ENCODE measurements around the gene TMEM218. TPM values are rescaled to one million over a fixed set of nuclear protein-coding genes. Genes with fewer than 3 reads are reported as not detected.

The TMEM218 gene
- total RNA-seq: 33.8 TPM

DNA sequence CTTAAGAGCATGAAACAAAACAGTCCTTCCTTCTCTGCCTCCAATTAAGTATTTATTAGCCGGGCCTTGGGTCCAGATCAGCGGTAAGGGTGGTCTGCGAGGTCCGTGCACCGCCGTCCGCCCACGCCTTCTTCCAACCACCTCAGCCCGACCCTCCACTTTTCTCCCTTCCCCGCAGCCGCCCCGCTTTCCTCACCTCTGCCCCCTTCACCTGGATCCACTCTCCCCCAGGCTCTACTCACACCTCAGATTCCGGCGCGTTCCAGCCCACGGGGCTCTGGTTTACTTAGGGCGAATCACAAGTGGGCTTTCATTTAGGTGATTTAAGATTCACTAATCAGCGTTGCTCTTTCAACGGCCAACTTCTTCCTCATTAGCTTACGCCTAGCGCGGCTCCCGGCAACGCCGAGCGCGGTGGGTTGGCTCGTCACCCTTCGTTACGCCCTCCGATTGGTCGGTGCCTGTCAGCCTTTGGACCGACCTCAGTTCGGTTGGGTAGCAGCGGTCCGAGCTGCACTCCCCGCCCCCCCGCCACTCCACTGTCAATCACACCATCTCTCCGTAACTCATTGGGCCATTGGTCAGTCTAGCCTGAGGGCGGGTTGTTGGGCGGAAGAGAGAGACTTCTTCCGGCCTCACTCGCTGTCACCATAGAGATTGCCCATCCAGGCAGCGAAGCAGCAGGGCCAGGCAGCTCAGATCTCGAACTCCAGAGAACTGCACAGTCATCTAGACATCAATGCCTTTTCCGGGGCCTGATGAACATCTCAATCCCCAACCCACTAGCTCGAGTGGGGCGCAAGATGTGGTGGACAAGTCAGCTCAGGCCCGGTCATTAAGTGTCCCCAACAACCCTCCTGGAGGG lies at the start of gene TMEM218:
TMEM218 (minus strand) TSS at position 284 of the 865 bp plus-strand sequence. CDS start 9,385 bp downstream, outside the sequence.
- DNase-seq (ENCODE audit: low spot score): peak; percentile 99

DNA sequence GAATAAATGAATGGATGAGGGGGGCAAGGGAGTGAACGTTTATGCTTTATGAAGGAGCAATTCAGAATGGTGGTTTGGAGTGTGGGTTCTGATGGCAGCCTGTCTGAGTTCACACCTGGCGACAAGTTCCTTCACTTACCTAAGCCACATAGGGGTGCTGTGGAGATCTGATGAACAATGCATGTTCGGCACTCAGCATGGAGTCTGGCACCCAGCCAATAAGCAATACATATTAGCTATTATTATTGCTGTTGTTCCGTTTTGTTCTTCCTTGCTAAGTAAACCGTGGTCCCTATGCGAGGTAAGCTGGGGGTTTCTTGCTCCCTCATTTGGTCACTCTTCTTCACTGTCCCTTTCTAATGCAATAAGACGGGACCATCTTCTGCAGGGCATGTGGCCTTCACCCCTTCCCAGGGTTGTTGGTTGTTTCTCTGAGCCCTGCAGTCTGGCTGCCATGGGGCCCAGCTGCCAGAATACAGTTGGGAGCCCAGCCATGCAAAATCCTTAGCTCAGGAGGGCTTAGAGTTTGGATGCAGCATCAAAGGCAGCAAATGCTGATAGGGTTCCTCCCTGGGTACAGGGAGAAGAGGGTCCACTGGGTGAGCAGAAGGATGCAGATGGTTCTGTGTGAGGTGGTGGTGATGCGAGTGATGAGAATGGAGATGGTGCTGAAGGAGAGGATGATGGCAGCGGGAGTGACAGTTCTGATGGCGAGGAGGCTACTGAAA lies 46.7 kb upstream of the TMEM218 start:
- DNase-seq (ENCODE audit: low spot score): no peak

DNA sequence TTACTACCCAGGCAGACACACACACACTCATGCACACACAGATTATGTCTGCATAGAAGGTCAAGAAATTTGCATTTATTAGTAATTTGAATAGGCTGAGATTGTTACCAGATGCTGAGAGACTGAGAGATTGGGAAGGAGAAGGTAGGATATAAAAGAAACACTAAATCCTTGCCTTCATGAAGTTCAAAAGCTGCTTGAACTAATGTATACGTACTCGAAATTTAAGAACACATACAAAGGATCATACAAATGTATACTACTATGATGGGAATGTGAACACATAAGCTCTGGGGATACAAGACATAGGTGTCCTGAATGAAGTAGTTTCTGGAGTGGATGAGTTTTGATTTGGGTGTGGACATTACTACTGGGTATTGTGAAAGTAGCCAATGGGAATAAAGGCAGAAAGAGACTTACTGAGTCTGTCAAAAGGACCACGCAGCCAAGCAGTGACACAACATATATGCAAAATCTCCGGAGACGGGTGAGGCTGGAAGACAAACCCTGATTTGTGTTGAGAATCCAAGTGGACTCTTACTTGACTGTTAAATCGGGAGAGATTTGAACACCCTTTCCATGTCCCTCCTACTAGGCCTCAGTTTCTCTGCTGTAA lies 45.8 kb upstream of the TMEM218 start:
- DNase-seq (ENCODE audit: low spot score): no peak

GRCh38 chr11:125156346-125157117 lies 45.1 kb upstream of the TMEM218 start:
- DNase-seq (ENCODE audit: low spot score): no peak

DNA sequence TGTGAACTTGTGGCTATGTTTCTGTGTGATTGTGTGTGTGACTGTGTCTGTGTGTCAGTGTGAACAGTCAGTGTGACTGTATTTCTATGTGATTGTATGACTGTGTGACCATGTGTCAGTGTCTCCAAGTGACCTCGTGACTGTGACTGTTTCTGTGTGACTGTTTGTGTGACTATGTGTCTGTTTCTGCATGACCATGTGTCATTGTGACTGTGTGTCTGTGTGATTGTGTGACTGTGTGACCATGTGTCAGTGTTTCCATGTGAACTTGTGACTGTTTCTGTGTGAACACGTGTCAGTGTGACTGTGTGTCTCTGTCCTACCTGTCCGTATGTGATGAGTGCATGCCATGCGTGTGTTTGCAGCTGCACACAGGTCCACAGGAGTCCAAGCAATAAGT lies 44.3 kb upstream of the TMEM218 start:
- no peak for DNase-seq (ENCODE audit: low spot score)

DNA sequence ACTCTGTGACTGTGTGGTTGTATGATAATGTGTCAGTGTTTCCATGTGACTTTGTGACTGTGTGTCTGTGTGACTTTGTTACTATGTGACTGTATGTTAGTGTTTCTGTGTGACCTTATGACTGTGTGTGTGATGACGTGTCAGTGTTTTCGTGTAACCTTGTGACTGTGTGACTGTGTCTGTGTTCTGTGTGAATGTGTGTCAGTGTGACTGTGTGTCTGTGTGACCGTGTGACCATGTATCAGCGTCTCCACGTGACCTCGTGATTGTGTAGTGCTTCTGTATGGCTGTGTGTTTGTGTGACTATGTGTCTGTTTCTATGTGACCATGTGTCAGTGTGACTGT lies 43.6 kb upstream of the TMEM218 start:
- peak; percentile 5 for DNase-seq (ENCODE audit: low spot score)

- peak; percentile 27 for DNase-seq (ENCODE audit: low spot score)
Observed at GRCh38 chr11:125154378-125155099, 43.1 kb upstream of the TMEM218 start.

- no peak for DNase-seq (ENCODE audit: low spot score)
Observed at GRCh38 chr11:125153837-125154236, 42.4 kb upstream of the TMEM218 start.

- no peak for DNase-seq (ENCODE audit: low spot score)
Observed at GRCh38 chr11:125148743-125149142, 37.3 kb upstream of the TMEM218 start.

- DNase-seq (ENCODE audit: low spot score): no peak
Observed at GRCh38 chr11:125148011-125148410, 36.6 kb upstream of the TMEM218 start.

- no peak for DNase-seq (ENCODE audit: low spot score)
Observed at GRCh38 chr11:125147280-125147679, 35.9 kb upstream of the TMEM218 start.

GRCh38 chr11:125146232-125146631 lies 34.8 kb upstream of the TMEM218 start:
- DNase-seq (ENCODE audit: low spot score): no peak

DNA sequence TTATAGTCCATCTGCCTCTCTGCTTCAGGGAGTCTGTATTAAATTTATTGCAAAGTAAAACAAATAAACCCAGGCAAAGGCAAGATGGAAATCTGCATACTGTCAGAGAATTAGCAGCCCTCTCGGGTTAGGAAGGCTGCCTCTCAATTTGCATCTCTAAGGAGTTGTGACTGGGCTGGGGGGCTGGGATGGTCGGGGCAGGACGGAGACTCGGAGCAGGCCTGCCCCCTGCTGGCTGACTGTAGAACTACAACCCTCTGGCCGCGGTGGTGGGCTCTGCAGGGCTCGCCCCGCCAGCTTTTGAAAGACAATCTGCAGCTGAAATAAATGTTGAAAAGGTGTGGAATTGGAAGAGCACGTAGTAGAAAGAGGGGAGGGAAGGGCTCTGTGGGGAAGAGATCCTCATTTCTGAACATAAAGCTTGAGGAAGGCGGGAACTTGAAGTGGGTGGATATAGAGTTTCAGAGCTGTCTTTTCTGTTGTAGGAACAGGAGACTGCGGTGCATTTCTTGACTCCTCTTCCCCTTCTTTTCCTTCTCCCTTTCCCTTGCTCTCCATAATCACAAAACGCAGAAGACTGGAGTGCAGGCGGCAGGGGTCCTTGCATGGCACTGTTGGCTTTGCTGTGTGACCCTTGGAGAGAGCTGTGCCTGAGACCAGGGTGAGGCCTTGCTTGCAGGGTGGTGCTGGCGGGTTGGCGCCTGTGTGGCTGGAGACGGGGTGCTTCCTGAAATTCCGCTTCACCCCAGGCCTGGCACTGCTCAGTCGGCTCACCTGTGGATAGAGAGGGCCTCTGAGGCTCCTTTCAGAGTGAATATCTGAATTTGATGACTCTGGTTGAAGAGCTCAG lies 30.5 kb upstream of the TMEM218 start:
- no peak for DNase-seq (ENCODE audit: low spot score)

DNA sequence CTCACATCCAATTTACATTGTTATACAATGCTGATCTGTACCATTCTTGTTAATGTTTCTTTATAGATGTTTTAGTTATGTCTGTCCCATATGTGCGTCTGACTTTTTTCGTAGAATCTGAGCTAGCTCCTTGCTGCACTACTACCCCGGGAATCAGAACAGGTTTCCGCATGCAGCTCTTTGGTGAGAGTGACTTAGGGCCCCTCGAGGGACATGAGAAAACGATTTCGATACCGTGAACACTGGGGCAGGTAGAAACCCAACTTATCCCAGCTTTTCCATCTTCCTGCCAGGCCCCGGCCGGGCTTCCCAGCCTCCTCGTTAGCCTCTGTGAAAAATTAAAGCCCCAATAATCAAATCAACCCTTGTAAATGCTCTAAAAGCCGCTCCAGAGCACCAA lies 29.8 kb upstream of the TMEM218 start:
- DNase-seq (ENCODE audit: low spot score): no peak

DNA sequence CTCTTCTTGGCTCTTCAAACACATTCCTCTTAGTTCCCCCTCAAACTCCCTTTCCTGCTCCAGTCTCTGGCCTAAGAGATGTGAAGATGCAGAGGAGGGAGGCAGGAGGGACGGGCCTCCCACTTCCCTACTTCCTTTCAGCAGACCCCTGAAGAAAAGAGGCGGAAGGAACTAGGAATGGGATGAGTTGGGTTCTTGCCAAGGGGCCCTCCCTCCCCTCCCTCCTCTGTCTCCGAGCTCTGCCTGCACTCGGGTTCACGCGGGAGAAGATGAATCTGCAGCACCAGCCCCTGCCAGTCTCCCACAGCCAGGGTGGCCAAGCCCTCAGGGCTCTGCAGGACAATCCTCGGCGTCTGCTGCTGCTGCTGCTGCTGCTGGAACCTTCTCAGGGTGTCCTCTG lies 28.8 kb upstream of the TMEM218 start:
- DNase-seq (ENCODE audit: low spot score): no peak

DNA sequence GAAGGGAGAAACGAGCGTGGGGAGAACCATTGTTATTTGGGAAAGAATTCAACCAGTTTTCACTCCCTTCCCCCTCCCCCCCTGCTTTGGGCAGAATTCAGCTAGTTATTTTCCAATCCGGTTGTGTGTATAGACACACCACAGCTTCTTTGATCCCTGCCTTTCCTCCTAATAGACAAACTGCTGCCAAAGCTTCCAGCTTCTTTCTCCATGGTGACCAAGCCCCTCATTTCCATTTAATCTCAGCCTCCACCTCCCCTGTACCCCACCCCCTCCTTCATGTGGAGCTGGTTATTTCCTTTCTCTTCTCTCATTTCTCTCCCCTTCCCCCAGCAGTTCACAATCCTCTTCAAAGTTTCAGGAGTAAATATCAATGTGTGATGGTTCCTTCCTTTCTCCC lies 28.4 kb upstream of the TMEM218 start:
- no peak for DNase-seq (ENCODE audit: low spot score)

DNA sequence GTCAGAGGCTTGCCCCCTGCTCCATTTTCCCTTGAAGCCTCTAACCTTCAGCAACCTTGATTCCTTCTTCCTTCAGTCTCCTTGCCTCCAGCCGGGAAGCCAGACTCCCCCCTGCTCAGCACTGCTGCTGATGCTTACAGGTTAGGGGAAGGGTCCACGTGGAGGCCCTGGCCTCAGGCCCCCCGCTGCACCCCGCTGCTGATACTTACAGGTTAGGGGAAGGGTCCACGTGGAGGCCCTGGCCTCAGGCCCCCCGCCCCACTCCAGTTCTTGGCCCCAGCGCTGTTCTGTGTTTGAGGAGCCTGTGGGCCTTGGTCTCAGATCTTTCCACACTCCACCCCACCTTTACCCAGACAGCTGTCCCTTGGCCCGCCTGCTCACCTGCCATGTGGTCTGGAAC lies 27.5 kb upstream of the TMEM218 start:
- no peak for DNase-seq (ENCODE audit: low spot score)

DNA sequence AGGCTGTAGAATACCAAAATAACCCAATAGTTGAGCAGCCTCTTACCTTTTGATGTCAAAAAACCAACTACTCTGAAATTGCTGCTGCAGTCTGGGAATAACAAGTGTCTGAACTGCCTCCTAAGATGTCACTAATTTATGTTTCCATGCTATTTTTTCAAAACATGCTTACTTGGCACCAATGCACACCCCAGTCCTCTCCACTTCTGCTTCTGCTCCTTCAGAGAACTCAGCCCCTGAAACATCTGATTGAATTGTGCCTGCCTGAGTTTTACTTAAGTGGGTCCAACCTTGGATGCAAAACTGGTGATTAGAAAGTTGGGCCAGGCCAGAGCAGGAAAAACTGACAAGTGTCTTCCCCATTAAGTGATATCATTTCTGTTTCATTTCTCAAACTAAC lies 24.6 kb upstream of the TMEM218 start:
- DNase-seq (ENCODE audit: low spot score): no peak

- no peak for DNase-seq (ENCODE audit: low spot score)
Observed at GRCh38 chr11:125132596-125132995, 21.2 kb upstream of the TMEM218 start.

- DNase-seq (ENCODE audit: low spot score): no peak
Observed at GRCh38 chr11:125132071-125132470, 20.6 kb upstream of the TMEM218 start.

Data from ureter (tissue), 1 donor.